Naive thymus-derived CD8-positive, alpha-beta T cell (primary cell): ENCODE measurements around the gene HMCN1. TPM values are rescaled to one million over a fixed set of nuclear protein-coding genes. Genes with fewer than 3 reads are reported as not detected.

Experiments used
- ATAC-seq, 2 donors: fragments of 150-1000 bp; cut with Tn5 transposase in 1 of 2; sonication (Bioruptor Pico), chemical (Tn5 transposase) in 1 of 2; 1 replicate in 1 of 2; 2 replicates in 1 of 2; pipeline ENCODE4 v1.10.0; 2021; ENCODE audit warnings: mild to moderate bottlenecking in 2 of 2, moderate library complexity in 2 of 2
- POLR2A ChIA-PET: fragments of 350-600 bp; sonication (Branson Sonifier 250); formaldehyde crosslinking; loops from one replicate; lab custom pipeline; 2021; ENCODE audit warnings: antibody characterized with exemption; lab: Charles Lee
- DNase-seq, 10 donors: peaks; one replicate each; pipeline versions ENCODE4 v3.0.0 to v3.0.0-alpha.2; 2020 to 2022
- H3K27ac Mint-ChIP-seq, 10 donors: one replicate each; pipeline ENCODE4 v1.8.0; 2020 to 2022; ENCODE audit warnings: mild to moderate bottlenecking in 10 of 10, mixed read lengths in 10 of 10, moderate library complexity in 4 of 10, inconsistent platforms in 1 of 10
- H3K27me3 Mint-ChIP-seq, 5 donors: one replicate each; pipeline ENCODE4 v1.8.0; 2021 to 2022; ENCODE audit warnings: mixed read lengths in 5 of 5
- H3K36me3 Mint-ChIP-seq, 3 donors: one replicate each; pipeline ENCODE4 v1.8.0; 2020 to 2022; ENCODE audit warnings: mixed read lengths in 3 of 3, mild to moderate bottlenecking in 2 of 3, inconsistent platforms in 1 of 3
- H3K4me1 Mint-ChIP-seq, 4 donors: one replicate each; pipeline ENCODE4 v1.8.0; 2021 to 2022; ENCODE audit warnings: mixed read lengths in 4 of 4
- H3K4me3 Mint-ChIP-seq, 10 donors: one replicate each; pipeline ENCODE4 v1.8.0; 2020 to 2022; ENCODE audit warnings: mild to moderate bottlenecking in 10 of 10, mixed read lengths in 10 of 10, moderate library complexity in 6 of 10, inconsistent platforms in 1 of 10
- H3K9me3 Mint-ChIP-seq, 9 donors: one replicate each; pipeline ENCODE4 v1.8.0; 2020 to 2022; ENCODE audit warnings: mixed read lengths in 9 of 9, mild to moderate bottlenecking in 3 of 9, inconsistent platforms in 1 of 9, moderate library complexity in 1 of 9
- polyA plus RNA-seq, 3 donors: library from polyadenylated mRNA; unstranded; fragments of 300-500 nt; fragmentation: Illumina TruSeq; gene quantifications; one replicate each; pipeline ENCODE4 v1.2.3, GENCODE V29; 2021
- total RNA-seq, 8 experiments: library from RNA in 2 of 8; stranded (reverse) in 2 of 8; gene quantifications; one replicate each; pipeline ENCODE4 v1.2.3 and lab custom pipeline; 2021 to 2026

The HMCN1 gene
- total and polyA plus RNA-seq, 5 experiments from 2014 or later: 0.14 to 0.26 TPM; not detected in 3

DNA sequence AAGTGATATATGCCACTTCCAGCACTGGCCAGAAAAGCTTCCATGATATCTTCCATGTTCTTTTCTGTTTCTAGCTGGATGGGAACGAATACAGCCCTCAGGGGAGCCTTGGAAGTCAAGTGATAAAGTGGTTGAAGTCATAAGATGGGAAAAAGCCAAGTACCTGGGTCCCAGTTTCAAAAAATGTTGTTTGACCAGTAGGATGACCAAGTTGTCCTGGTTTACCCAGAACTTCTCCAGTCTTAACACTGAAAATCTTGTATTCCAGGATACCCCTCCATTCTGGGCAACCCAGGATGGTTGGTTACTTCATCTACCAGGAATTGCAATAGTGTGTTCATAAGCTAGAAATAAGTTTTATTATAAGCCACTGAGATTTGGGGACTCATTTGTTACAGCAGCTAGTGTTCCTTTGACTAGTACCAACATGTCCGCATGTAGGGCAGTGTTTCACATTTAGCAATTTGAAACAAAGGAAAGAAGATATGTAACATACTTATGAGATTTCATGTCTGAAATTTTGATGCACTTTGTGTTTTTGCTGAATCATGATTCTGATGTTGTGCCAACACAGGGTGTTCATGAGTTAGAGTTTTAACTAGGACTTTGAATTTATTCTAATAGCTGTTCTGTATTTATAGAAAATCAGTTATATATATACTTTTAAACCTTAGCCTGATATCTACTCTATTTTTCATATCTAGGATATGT lies 500.9 kb downstream of the HMCN1 start:
- DNase-seq: no peak
- Mint-ChIP-seq H3K9me3 (peaks cover 0 to 2% (median 0%) of the 10 kb centered on the region in 9 donors), H3K4me3 (no peak overlapping the region), H3K4me1 (no peaks in the 10 kb centered on the region), H3K27me3 (peaks cover 4 to 17% (median 9%) of the 10 kb centered on the region in 5 donors), H3K36me3 (peaks cover 0 to 4% (median 0%) of the 10 kb centered on the region in 3 donors), H3K27ac (no peak overlapping the region)
- POLR2A ChIA-PET: interaction anchor here (1.1 kb wide), 1 partner anchor 8 kb away, joined by 3 read pairs; no protein-coding TSS in a partner anchor
- ATAC-seq: no peak

DNA sequence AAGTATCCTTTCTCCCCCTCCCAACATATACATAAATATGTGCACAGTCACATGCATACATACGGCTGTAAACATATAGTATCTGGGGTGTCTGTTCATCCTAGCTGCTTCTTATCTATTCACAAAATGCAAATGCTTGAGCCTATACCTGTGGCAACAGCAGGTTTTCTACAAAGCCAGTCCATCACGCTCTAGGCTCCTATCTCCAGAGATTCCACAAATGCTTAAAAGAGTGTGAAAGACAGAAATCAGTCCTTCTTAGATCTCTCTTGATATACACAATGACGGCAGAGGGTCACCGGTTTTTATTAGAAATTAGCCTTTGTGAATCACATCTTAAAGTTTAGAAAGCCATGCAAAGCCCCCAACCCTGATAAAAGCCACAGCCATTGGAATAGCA lies 501.5 kb downstream of the HMCN1 start:
- ATAC-seq (no peak), DNase-seq (no peak)
- Mint-ChIP-seq H3K27me3 (peaks cover 4 to 17% (median 9%) of the 10 kb centered on the region in 5 donors), H3K4me1 (no peaks in the 10 kb centered on the region), H3K36me3 (peaks cover 0 to 4% (median 0%) of the 10 kb centered on the region in 3 donors), H3K9me3 (peaks cover 0 to 2% (median 0%) of the 10 kb centered on the region in 9 donors), H3K4me3 (no peak overlapping the region), H3K27ac (no peak overlapping the region)
- POLR2A ChIA-PET: interaction anchor here (1.1 kb wide), 1 partner anchor 9 kb away, joined by 3 read pairs; no protein-coding TSS in a partner anchor

DNA sequence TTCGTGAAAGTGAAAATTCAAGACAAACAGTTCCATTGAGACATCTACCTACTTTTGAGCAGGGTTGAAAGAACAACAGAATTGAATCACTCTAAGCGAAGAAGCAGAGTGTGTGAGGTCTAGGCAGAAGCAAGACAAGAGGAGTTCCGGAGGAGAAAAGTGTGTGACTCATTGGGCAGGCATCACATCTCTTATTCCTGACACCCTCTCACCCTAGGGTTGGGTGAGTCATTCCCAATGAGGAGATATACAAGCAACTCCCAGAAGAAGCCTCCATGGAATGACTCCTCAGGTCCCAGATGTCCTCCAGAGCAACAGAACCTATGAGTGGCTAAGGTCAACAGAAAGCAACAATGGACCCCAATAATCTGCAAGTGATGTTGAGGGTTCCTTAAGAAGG lies 502.7 kb downstream of the HMCN1 start:
- Mint-ChIP-seq H3K4me3 (no peak overlapping the region), H3K36me3 (peaks cover 0 to 4% (median 0%) of the 10 kb centered on the region in 3 donors)

DNA sequence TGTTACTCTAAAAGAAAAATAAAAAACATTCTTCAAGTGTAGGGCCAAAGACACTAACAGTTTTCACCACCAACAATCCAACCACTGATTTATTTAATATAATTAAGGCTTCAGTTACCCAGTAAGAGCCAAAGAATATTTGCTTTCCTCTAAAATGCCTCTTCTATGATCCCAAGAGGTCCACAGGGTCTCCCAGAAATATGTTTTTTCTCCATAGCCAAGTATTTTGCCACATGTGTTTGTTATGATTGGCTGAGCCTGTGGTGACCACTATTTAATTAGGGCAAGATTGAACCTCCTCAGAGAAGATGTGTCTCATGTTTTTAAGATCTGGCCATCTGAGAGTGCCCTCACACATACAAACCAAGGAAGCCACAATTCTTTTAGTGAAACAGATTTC lies 505.0 kb downstream of the HMCN1 start:
- no peaks in the 10 kb centered on the region for H3K4me1 Mint-ChIP-seq
- peaks cover 2 to 15% (median 4%) of the 10 kb centered on the region in 5 donors for H3K27me3 Mint-ChIP-seq
- H3K27ac Mint-ChIP-seq: no peak overlapping the region
- H3K4me3 Mint-ChIP-seq: no peak overlapping the region
- H3K36me3 Mint-ChIP-seq: no peaks in the 10 kb centered on the region
- no peak for DNase-seq
- no peak for ATAC-seq
- POLR2A ChIA-PET: no interaction called here
- H3K9me3 Mint-ChIP-seq: no peaks in the 10 kb centered on the region

More for the DNA sequence above, 502.7 kb downstream of the HMCN1 start:
- DNase-seq (no peak), ATAC-seq (no peak)
- Mint-ChIP-seq H3K27ac (no peak overlapping the region), H3K27me3 (peaks cover 4 to 15% (median 9%) of the 10 kb centered on the region in 5 donors), H3K4me1 (no peaks in the 10 kb centered on the region), H3K9me3 (peaks cover 0 to 2% (median 0%) of the 10 kb centered on the region in 9 donors)
- POLR2A ChIA-PET: no interaction called here

DNA sequence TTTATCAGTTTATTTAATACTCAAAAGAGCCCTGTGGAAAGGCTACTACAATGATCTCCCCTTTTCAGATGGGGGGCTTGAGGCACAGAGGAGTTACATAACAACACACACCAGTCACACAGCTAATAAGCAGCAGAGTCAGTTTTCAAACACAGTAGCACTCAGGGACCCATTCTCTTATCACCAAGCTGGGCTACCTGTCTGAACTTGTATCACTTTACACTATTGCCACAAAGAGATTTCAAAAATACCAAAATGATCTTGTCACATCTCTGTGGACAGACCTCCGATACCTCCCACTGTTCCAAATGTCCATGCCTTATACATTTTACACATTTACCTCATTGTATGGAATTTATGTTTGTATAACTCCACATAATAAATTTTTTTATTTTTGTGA lies 506.2 kb downstream of the HMCN1 start:
- DNase-seq (no peak), ATAC-seq (no peak)
- Mint-ChIP-seq H3K27me3 (peaks cover 2 to 15% (median 4%) of the 10 kb centered on the region in 5 donors), H3K27ac (no peak overlapping the region), H3K4me3 (no peak overlapping the region), H3K9me3 (no peaks in the 10 kb centered on the region), H3K36me3 (no peaks in the 10 kb centered on the region), H3K4me1 (no peaks in the 10 kb centered on the region)
- POLR2A ChIA-PET: no interaction called here
